ENCODE results near the gene STMP1. TPM values are rescaled to one million over a fixed set of nuclear protein-coding genes. Genes with fewer than 3 reads are reported as not detected.
"Not testable (repeated sequence)": the region's sequence is repeated elsewhere in the genome, so short reads cannot be mapped to it uniquely, and the experiment has no call there.

Gene STMP1
- total and polyA plus RNA-seq, 2 experiments from 2014 or later = 23.0 to 78.4 TPM

- no peak for TF ChIP-seq ZNF331 (CRISPR knock-in tag; IDR thresholded peaks at IDR 0.05; ENCODE audit: low read depth)
- no peak for TF ChIP-seq CTCF (conservative IDR thresholded peaks at IDR 0.05; ENCODE audit: low read depth in 2 of 2)
- TF ChIP-seq ZNF462 (CRISPR knock-in tag; IDR thresholded peaks at IDR 0.05) = no peak
- TF ChIP-seq ZNF114 (CRISPR knock-in tag; IDR thresholded peaks at IDR 0.05) = no peak
- TF ChIP-seq EZH2phosphoT487 (IDR thresholded peaks at IDR 0.05; ENCODE audit: unreplicated experiment) = no peak
- TF ChIP-seq POLR2AphosphoS5 (IDR thresholded peaks at IDR 0.05; ENCODE audit: low read depth) = no peak
Observed at GRCh38 chr7:135666156-135666555, 3.8 kb downstream of the STMP1 start (continued).

GRCh38 chr7:135666846-135667245, 4.5 kb downstream of the STMP1 start:
- H3K27ac Mint-ChIP-seq = no peak overlapping the region
- peaks cover 30% of the 10 kb centered on the region for H3K36me3 Mint-ChIP-seq (ENCODE audit: low read depth)
- Histone ChIP-seq H3K27ac (ENCODE audit: low read depth) (no peak overlapping the region), H3K4me1 (ENCODE audit: insufficient read depth) (peaks cover 2% of the 10 kb centered on the region; the same call in 1 of the 2 replicates), H3K27me3 (ENCODE audit: insufficient read depth) (no peaks in the 10 kb centered on the region), H3K4me2 (no peak overlapping the region), H4K20me1 (replicated peaks; ENCODE audit: insufficient read depth) (no peaks in the 10 kb centered on the region), H2AFZ (no peak overlapping the region), H3K36me3 (ENCODE audit: insufficient read depth) (no peaks in the 10 kb centered on the region), H3K79me2 (replicated peaks; ENCODE audit: insufficient read depth) (peaks cover 94% of the 10 kb centered on the region), H3K9me2 (ENCODE audit: insufficient read depth) (no peaks in the 10 kb centered on the region), H3F3A (replicated peaks; ENCODE audit: low read depth) (peaks cover 10% of the 10 kb centered on the region; the same call in 1 of the 2 replicates), H3K4me3 (no peak overlapping the region)
- ATAC-seq (no peak), DNase-seq (ENCODE audit: low spot score) (no peak)
- H3K4me1 Mint-ChIP-seq = peaks cover 7% of the 10 kb centered on the region
- no peak for TF ChIP-seq EZH2phosphoT487 (IDR thresholded peaks at IDR 0.05; ENCODE audit: unreplicated experiment)
- no peak for TF ChIP-seq NANOG (IDR thresholded peaks at IDR 0.05; ENCODE audit: borderline replicate concordance)
- TF ChIP-seq POLR2AphosphoS5 (IDR thresholded peaks at IDR 0.05; ENCODE audit: low read depth) = no peak
- no peak for TF ChIP-seq ETS1 (IDR thresholded peaks at IDR 0.05)
- TF ChIP-seq CREB1 (CRISPR knock-in tag; IDR thresholded peaks at IDR 0.05; ENCODE audit: low read depth) = no peak
- no peak for TF ChIP-seq ZNF114 (CRISPR knock-in tag; IDR thresholded peaks at IDR 0.05)
- no peak overlapping the region for H3K4me3 Mint-ChIP-seq
- no peaks in the 10 kb centered on the region; the same call in 2 of the 3 replicates for H3K9me3 Mint-ChIP-seq
- H3K27me3 Mint-ChIP-seq (ENCODE audit: insufficient read depth, low read depth, poor library complexity) = peaks cover 4% of the 10 kb centered on the region

GRCh38 chr7:135667626-135668025, 5.3 kb downstream of the STMP1 start:
- not testable (repeated sequence) for H3K4me1 ChIP-seq (ENCODE audit: insufficient read depth); H3K27me3 ChIP-seq (ENCODE audit: insufficient read depth); H3K27ac ChIP-seq (ENCODE audit: low read depth); H3K4me3 Mint-ChIP-seq; H3K27me3 Mint-ChIP-seq (ENCODE audit: insufficient read depth, low read depth, poor library complexity); DNase-seq (ENCODE audit: low spot score); H3K4me1 Mint-ChIP-seq; H3K27ac Mint-ChIP-seq; H3F3A ChIP-seq (replicated peaks; ENCODE audit: low read depth); H4K20me1 ChIP-seq (replicated peaks; ENCODE audit: insufficient read depth); H3K36me3 ChIP-seq (ENCODE audit: insufficient read depth); H3K9me3 Mint-ChIP-seq; H3K9me2 ChIP-seq (ENCODE audit: insufficient read depth); H3K4me2 ChIP-seq; H3K4me3 ChIP-seq; H2AFZ ChIP-seq; ATAC-seq
- peaks cover 30% of the 10 kb centered on the region for H3K36me3 Mint-ChIP-seq (ENCODE audit: low read depth)
- peaks cover 99% of the 10 kb centered on the region for H3K79me2 ChIP-seq (replicated peaks; ENCODE audit: insufficient read depth)
